K562 (cell line): Measurements from ENCODE around the gene CCDC87. TPM values are rescaled to one million over a fixed set of nuclear protein-coding genes. Genes with fewer than 3 reads are reported as not detected.
A peak's percentile ranks its signal among the peaks of the same experiment; 100 is the strongest.

Experiments
- CEBPB ChIP-seq: fragments of 450-650 bp; IDR thresholded peaks from 2 replicates; pipeline ENCODE4 v1.6.1; 2016; ENCODE audit warnings: missing genetic modification characterization, missing compliant biosample characterization
- CTCF ChIP-seq, 3 experiments: IDR thresholded peaks in 2 of 3; conservative IDR thresholded peaks in 1 of 3; 2 replicates each; pipeline ENCODE4 v1.5.1; 2011 to 2012; ENCODE audit warnings: low read length in 3 of 3, mild to moderate bottlenecking in 3 of 3, control low read depth in 2 of 3, improper control_type of control experiment in 1 of 3, inconsistent platforms in 1 of 3, low read depth in 1 of 3, mixed read lengths in 1 of 3, moderate library complexity in 1 of 3; ENCODE audit not compliant: insufficient read depth in 2 of 3
- DNMT1 ChIP-seq: fragments of 450-650 bp; IDR thresholded peaks from 2 replicates; pipeline ENCODE4 v1.6.1; 2016; ENCODE audit warnings: antibody characterized with exemption, mild to moderate bottlenecking
- FOXK1 ChIP-seq: sonication (generic); formaldehyde crosslinking; IDR thresholded peaks from 2 replicates; pipeline ENCODE4 v1.8.0; 2022; ENCODE audit warnings: missing genetic modification reagents, mild to moderate bottlenecking, borderline replicate concordance
- JUNB ChIP-seq: fragments of 450-650 bp; formaldehyde crosslinking; conservative IDR thresholded peaks from 2 replicates; pipeline ENCODE4 v1.4.0; 2020; ENCODE audit warnings: mild to moderate bottlenecking
- LEF1 ChIP-seq: fragments of 450-650 bp; IDR thresholded peaks from 2 replicates; pipeline ENCODE4 v1.6.1; 2016; ENCODE audit warnings: mild to moderate bottlenecking
- MIER1 ChIP-seq: fragments of 450-650 bp; IDR thresholded peaks from 2 replicates; pipeline ENCODE4 v1.6.1; 2016; ENCODE audit warnings: antibody characterized with exemption, mild to moderate bottlenecking, low read depth
- MTA1 ChIP-seq: fragments of 450-650 bp; IDR thresholded peaks from 2 replicates; pipeline ENCODE4 v1.6.1; 2017; ENCODE audit warnings: borderline replicate concordance
- MYNN ChIP-seq, 2 experiments: sonication (generic); formaldehyde crosslinking in 1 of 2; IDR thresholded peaks; 2 replicates each; pipeline versions ENCODE4 v1.5.0 to v1.6.1; 2016 to 2020; ENCODE audit warnings: antibody characterized with exemption in 1 of 2, missing genetic modification reagents in 1 of 2
- NBN ChIP-seq: fragments of 450-650 bp; IDR thresholded peaks from 2 replicates; pipeline ENCODE4 v1.6.1; 2016; ENCODE audit warnings: low read depth, mild to moderate bottlenecking
- NELFE ChIP-seq: IDR thresholded peaks from 2 replicates; pipeline ENCODE4 v1.6.1; 2011; ENCODE audit warnings: mild to moderate bottlenecking; ENCODE audit not compliant: insufficient read depth, insufficient read length
- SAFB2 ChIP-seq: fragments of 200-400 bp; formaldehyde crosslinking; IDR thresholded peaks from 2 replicates; pipeline ENCODE4 v1.6.1; 2018; ENCODE audit warnings: borderline replicate concordance, low read length, low read depth, moderate library complexity; ENCODE audit not compliant: severe bottlenecking
- SIX5 ChIP-seq, 2 experiments: IDR thresholded peaks; 2 replicates each; pipeline ENCODE4 v1.6.1; 2011; ENCODE audit warnings: low read length in 2 of 2, borderline replicate concordance in 1 of 2, low read depth in 1 of 2, mild to moderate bottlenecking in 1 of 2, moderate library complexity in 1 of 2; ENCODE audit not compliant: insufficient read depth in 1 of 2
- SOX6 ChIP-seq: fragments of 450-650 bp; IDR thresholded peaks from 2 replicates; pipeline ENCODE4 v1.6.1; 2014; ENCODE audit warnings: mild to moderate bottlenecking
- ZBTB9 ChIP-seq: fragments of 450-650 bp; formaldehyde crosslinking; IDR thresholded peaks from 2 replicates; pipeline ENCODE4 v1.4.0; 2020; ENCODE audit warnings: mild to moderate bottlenecking, moderate library complexity
- ZNF121 ChIP-seq: sonication (generic); formaldehyde crosslinking; conservative IDR thresholded peaks from 2 replicates; pipeline ENCODE4 v1.8.0; 2022; ENCODE audit warnings: missing genetic modification reagents
- ZNF24 ChIP-seq: fragments of 450-650 bp; IDR thresholded peaks from 2 replicates; pipeline ENCODE4 v1.6.1; 2016
- ZNF655 ChIP-seq: fragments of 250-450 bp; sonication (Bioruptor Pico); IDR thresholded peaks from 2 replicates; pipeline ENCODE4 v1.5.0; 2021
- ZNF75A ChIP-seq: fragments of 450-650 bp; formaldehyde crosslinking; IDR thresholded peaks from 2 replicates; pipeline ENCODE4 v1.4.0; 2020; ENCODE audit warnings: mild to moderate bottlenecking
- ZSCAN32 ChIP-seq: fragments of 450-650 bp; formaldehyde crosslinking; IDR thresholded peaks from 2 replicates; pipeline ENCODE4 v1.4.0; 2020; ENCODE audit warnings: mild to moderate bottlenecking, moderate library complexity
- polyA plus RNA-seq, 8 experiments: library from polyadenylated mRNA; depleted of rRNA in 4 of 8; stranded (reverse) in 5 of 8; unstranded in 3 of 8; fragments of >200 nt; fragmentation: Nextera tagmentation in 2 of 8; fragmentation: Illumina TruSeq in 1 of 8; extraction: Ambion mirVana in 2 of 8; extraction: Trizol in 1 of 8; gene quantifications; 2 replicates each; pipeline versions ENCODE4 v1.2.1 to v1.2.3, GENCODE V29; 2011 to 2014; ENCODE audit warnings: inconsistent platforms in 1 of 8, missing spikeins in 1 of 8
- total RNA-seq, 7 experiments: library from RNA; depleted of rRNA in 6 of 7; stranded (reverse); fragments of >200 nt in 6 of 7; fragmentation: Illumina TruSeq in 2 of 7; extraction: Trizol in 2 of 7; gene quantifications; 2 replicates each; pipeline versions ENCODE4 v1.2.1 to v1.2.3, GENCODE V29; 2011 to 2021; ENCODE audit warnings: low replicate concordance in 1 of 7

The CCDC87 gene
- total and polyA plus RNA-seq, 9 of the 15 experiments (the other 6 are each of a cell fraction or from before 2014, with no cell fraction given) = 0.03 to 0.44 (median 0.15) TPM; not detected in 1

- TF ChIP-seq CTCF (IDR thresholded peaks at IDR 0.05 in 2 of 3, conservative IDR thresholded peaks at IDR 0.05 in 1 of 3; ENCODE audit: insufficient read depth in 2 of 3, low read depth in 1 of 3, low read length in 3 of 3) (no peak), ZSCAN32 (0 out of 2 replicates have a peak, but pooled peaks have one; percentile 23), ZNF655 (CRISPR knock-in tag) (no peak), JUNB (no peak), NELFE (no peak), ZNF24 (no peak), MTA1 (peak; percentile 49; the same call in 1 of the 2 replicates), SIX5 (IDR thresholded peaks at IDR 0.05; ENCODE audit: borderline replicate concordance in 1 of 2, insufficient read depth in 1 of 2, low read depth in 1 of 2, low read length in 2 of 2) (no peak), DNMT1 (no peak), CEBPB (no peak), LEF1 (no peak), FOXK1 (no peak), NBN (no peak), ZBTB9 (0 out of 2 replicates have a peak, but pooled peaks have one; percentile 54), MYNN (IDR thresholded peaks at IDR 0.05) (no peak), MYNN (CRISPR knock-in tag; IDR thresholded peaks at IDR 0.05) (no peak), ZNF121 (CRISPR knock-in tag) (no peak), MIER1 (0 out of 2 replicates have a peak, but pooled peaks have one; percentile 18), SAFB2 (no peak), ZNF75A (CRISPR knock-in tag) (no peak), SOX6 (no peak)
Measured at GRCh38 chr11:66593303-66593635, 406 bp upstream of the CCDC87 start (continued).
